ENCODE results near the gene NUMBL.
A peak's percentile ranks its signal among the peaks of the same experiment; 100 is the strongest.

NUMBL gene

GRCh38 chr19:40689339-40690049 lies 957 bp downstream of the NUMBL start:
- peak; percentile 71 for DNase-seq

DNA sequence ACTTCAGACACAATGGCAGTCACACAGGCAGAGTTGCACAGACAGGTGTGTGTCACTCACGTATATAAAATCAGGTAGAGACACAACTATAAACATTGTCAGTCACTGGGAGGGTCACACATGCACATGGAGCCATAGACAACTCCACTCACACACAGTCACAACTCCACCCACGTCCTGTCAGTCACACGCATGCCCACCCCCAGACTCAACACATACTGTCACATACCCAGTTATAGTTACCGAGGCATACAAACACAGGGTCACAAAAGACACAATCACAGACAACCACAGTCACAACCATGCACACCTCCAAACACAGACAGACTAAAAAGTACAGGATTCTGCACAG lies 1.5 kb downstream of the NUMBL start:
- DNase-seq = no peak

DNA sequence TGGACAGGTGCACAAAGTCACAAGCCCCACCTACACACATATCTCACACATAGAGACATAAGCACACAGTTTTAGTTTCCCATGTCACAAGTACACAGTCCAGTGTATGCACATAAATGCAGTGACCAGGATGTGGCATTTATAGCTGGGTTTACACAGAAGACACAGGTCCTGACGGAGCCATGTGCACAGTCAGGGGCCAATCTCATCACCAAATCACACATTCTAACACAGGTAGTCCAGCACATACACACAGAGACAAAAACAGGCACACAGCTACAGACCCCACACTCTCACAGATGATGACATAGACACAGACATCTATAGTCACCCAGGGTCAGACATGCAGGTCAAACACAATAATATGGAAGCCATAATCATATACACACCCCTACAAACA lies 2.1 kb downstream of the NUMBL start:
- DNase-seq = no peak

- DNase-seq = no peak
These were observed 2.9 kb downstream of the NUMBL start for GRCh38 chr19:40687525-40688016.

DNA sequence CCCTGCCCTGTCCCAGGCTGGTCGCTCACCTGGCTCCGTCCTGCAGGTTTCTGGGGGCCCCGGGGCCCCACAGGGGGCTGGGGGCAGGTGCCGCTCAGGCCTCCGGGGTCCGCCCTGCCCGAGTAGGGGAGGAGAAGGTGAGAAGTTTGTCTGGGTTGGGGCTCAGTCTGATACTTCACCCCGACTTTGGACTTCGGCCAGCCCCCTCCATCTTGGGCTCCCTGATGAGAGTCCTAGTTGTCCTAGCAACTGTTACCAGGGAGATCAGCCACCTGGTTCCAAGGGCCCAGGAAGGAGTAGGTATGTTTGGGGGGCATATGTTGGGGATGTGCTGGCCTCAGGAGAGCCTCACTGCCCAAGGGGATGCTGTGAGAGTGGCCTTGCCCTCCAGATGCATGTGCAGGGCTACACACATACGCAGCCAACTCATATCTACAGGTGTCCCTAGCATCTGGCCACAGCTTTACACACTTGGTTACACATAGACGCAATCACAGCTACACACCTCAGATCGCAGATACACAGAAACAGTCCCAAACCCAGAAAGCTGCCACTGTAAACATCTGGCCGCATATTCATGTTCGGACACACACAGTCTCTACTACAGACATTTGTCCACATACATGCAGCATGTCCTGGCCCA lies 3.4 kb downstream of the NUMBL start:
- no peak for DNase-seq

GRCh38 chr19:40685563-40685962 lies 4.9 kb downstream of the NUMBL start:
- no peak for DNase-seq

GRCh38 chr19:40685016-40685526 lies 5.4 kb downstream of the NUMBL start:
- DNase-seq = no peak

DNA sequence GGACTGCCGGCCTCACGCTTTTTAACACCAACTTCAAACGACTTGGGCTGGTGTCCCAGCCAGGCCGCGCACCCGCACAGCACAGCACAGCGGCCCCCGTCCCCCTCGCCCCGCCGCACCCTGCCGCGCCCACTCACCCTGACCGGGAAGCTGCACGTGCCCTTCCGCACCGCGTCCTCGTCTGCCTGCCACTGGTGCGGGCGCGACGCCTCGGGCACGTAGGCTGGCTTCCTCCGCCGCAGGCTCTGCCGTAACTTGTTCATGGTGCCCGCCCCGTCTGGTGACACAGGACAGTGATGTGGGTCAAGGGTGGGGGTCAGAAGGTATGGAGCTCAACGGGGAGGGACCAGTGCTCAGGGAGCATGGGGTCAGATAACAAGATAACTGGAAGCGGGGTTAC lies 6.2 kb downstream of the NUMBL start:
- no peak for DNase-seq

- DNase-seq = no peak
These were observed 7.0 kb downstream of the NUMBL start for GRCh38 chr19:40683437-40683836.

GRCh38 chr19:40682431-40682964 lies 8.0 kb downstream of the NUMBL start:
- DNase-seq = no peak

DNA sequence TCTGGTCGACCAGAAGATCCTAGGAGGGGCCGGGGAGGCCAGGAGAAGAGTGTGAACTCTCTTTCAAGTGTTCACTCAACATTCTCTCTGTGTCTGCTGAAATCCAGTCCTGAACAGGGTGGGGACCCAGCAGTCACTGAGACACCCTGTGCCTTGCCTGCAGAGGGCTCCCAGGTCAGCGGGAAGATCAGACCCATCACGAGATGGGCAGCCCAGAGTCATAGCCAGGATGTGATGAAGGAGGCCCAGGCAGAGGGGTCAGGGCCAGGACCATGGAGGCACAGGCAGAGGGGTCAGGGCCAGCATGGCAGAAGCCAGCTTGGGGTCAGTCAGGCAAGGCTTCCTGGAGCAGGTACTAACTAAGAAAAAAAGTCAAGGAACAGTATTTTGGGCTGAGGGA lies 9.4 kb downstream of the NUMBL start:
- DNase-seq = no peak

- peak; percentile 46 for DNase-seq
These were observed 13.3 kb downstream of the NUMBL start for GRCh38 chr19:40677156-40677555.

DNA sequence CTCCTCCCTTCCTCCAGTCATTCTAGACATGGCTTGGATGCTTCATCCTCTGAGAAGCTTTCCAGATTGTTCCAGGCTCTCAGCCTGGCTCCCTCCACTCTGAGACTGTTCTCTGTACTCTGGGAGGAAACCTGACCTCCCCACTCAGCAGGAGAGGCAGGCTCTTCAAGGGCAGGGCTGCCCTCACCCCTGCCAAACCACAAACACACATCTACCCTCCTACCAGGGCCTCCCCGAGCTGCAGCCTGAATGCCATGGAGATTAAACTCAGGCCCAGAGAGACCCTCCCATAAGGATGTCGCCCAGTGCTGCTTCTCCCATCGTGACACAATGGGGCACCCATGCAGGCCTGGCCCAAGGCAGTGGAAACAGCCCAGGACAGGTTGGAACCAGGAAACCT lies 16.2 kb downstream of the NUMBL start:
- DNase-seq = peak; percentile 37

DNA sequence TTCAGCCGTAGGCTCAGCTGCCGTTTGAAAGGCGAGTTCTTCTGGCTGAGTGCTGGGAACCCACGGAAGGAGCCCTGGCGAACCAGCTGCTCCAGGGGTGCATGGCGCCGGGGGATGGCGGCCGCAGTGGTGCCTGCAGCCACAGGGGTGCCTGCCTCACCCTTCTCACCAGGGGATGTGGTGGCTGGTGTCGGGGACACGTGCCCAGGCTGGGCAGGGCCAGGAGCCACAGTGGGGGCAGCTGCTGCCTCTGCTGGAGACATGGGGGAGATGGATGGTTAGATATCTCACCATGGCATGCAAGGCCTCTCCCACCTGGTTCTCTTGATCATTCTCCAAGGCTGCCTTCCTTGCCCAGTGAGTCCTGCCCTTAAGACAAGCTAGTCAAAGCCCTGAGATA lies 17.1 kb downstream of the NUMBL start:
- peak; percentile 39 for DNase-seq

GRCh38 chr19:40672573-40673299 lies 17.7 kb downstream of the NUMBL start:
- no peak for DNase-seq

- no peak for DNase-seq
These were observed 18.4 kb downstream of the NUMBL start for GRCh38 chr19:40672038-40672437.

DNA sequence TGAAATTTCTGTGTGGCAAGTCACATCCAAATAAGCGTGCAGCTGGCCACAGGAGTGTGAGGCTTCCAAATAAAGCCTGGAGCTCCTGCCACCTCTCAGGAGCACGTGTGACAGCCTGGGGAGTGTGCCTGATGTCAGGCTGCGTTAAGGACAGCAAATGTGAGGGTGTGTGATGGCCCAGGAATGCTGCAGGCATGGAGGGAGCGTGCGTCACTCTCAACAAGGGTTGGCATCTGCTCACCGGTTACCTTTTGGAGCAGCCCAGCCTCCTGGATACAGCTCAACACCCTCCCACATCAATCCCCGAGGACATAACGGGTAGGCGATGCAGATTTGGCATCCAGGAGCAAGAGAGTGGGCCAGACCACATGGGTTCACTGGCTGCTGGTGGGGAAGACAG lies 19.0 kb downstream of the NUMBL start:
- no peak for DNase-seq

DNA sequence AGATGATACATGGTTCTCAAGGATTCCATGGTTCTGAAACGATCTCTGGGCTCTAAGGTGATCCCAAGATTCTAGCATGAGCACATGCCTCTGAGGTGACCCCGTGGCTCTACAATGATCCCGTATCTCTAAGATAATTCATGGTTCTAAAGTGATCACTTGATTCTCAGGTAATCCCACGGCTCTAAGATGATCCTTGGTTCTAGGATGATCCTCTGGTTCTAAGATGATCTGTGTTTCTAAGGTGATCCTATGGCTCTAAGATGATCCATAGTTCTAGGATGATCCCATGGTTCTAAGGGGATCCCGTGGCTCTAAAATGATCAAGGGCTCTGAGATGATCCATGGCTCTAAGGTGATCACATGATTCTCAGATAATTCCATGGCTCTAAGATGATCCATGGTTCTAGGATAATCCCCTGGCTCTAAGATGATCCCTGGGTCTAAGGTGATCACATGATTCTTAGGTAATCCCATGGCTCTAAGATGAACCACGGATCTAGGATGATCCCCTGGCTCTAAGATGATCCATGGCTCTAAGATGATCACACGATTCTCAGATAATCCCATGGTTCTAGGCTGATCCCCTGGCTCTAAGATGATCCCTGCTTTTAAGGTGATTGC lies 21.3 kb downstream of the NUMBL start:
- DNase-seq = no peak

GRCh38 chr19:40667602-40668001 lies 22.8 kb downstream of the NUMBL start:
- DNase-seq = peak; percentile 47

GRCh38 chr19:40666803-40667438 lies 23.5 kb downstream of the NUMBL start:
- DNase-seq = peak; percentile 38

GRCh38 chr19:40663695-40664692 lies 26.5 kb downstream of the NUMBL start:
- DNase-seq = peak; percentile 82
